ENCODE results near the gene MT2A. TPM values are rescaled to one million over a fixed set of nuclear protein-coding genes. Genes with fewer than 3 reads are reported as not detected.
A peak's percentile ranks its signal among the peaks of the same experiment; 100 is the strongest.

MT2A gene
- total and polyA plus RNA-seq, 10 of the 15 experiments (the other 5 are each of a cell fraction or from before 2014, with no cell fraction given), result 7.3 to 271 (median 53.5) TPM

- 0 out of 2 replicates have a peak, but pooled peaks have one; percentile 21 for TF ChIP-seq ZNF687 (IDR thresholded peaks at IDR 0.05)
- no peak for TF ChIP-seq CEBPB (IDR thresholded peaks at IDR 0.05; ENCODE audit: borderline replicate concordance in 1 of 2, low read depth in 2 of 2, low read length in 2 of 2)
- TF ChIP-seq E2F8 (IDR thresholded peaks at IDR 0.05; ENCODE audit: low read depth, partially characterized antibody), result no peak
- no peak for TF ChIP-seq NR2F1 (conservative IDR thresholded peaks at IDR 0.05)
- no peak for TF ChIP-seq E2F4 (IDR thresholded peaks at IDR 0.05; ENCODE audit: low read depth, low read length)
- peak; percentile 22; the same call in 1 of the 3 replicates for TF ChIP-seq POU2F2 (IDR thresholded peaks at IDR 0.05; ENCODE audit: borderline replicate concordance, low read depth, low read length)
- TF ChIP-seq NFYB (IDR thresholded peaks at IDR 0.05; ENCODE audit: insufficient read depth, low read depth, low read length), result no peak
- TF ChIP-seq IRF5 (IDR thresholded peaks at IDR 0.05; ENCODE audit: borderline replicate concordance), result no peak
- no peak for TF ChIP-seq CBFB (IDR thresholded peaks at IDR 0.05; ENCODE audit: low read depth)
- no peak for TF ChIP-seq ATF2 (IDR thresholded peaks at IDR 0.05; ENCODE audit: low read length)
- TF ChIP-seq POLR2AphosphoS5 (IDR thresholded peaks at IDR 0.05; ENCODE audit: low read length), result peak; percentile 87
- TF ChIP-seq GATAD2B (conservative IDR thresholded peaks at IDR 0.05; ENCODE audit: low read depth), result 0 out of 2 replicates have a peak, but pooled peaks have one; percentile 56
- no peak for TF ChIP-seq MTA3 (IDR thresholded peaks at IDR 0.05; ENCODE audit: borderline replicate concordance, low read length)
- 0 out of 2 replicates have a peak, but pooled peaks have one; percentile 8 for TF ChIP-seq MEF2A (IDR thresholded peaks at IDR 0.05; ENCODE audit: insufficient read depth, low read depth, low read length)
- no peak for TF ChIP-seq ZNF384 (IDR thresholded peaks at IDR 0.05; ENCODE audit: borderline replicate concordance, low read depth, low read length)
- 0 out of 4 replicates have a peak, but pooled peaks have one; percentile 12 to 13 for TF ChIP-seq IKZF2 (IDR thresholded peaks at IDR 0.05)
- no peak for TF ChIP-seq SP1 (IDR thresholded peaks at IDR 0.05; ENCODE audit: low read depth, low read length)
Observed at GRCh38 chr16:56625140-56625942, 17.0 kb downstream of the MT2A start, which contains the start of gene MT1E (continued).

Data from GM12878 (cell line).